Motor neuron (in vitro differentiated cells): ENCODE measurements around the gene TRIM51G. TPM values are rescaled to one million over a fixed set of nuclear protein-coding genes. Genes with fewer than 3 reads are reported as not detected.
"Not testable (repeated sequence)": the region's sequence is repeated elsewhere in the genome, so short reads cannot be mapped to it uniquely, and the experiment has no call there.

Experiments used
- ATAC-seq, 8 experiments: fragments of 200-7000 bp; cut with Tn5 transposase; replicated peaks in 6 of 8; 2 replicates each; pipeline ENCODE4 v1.8.0; 2021; ENCODE audit warnings: mild to moderate bottlenecking in 8 of 8, moderate library complexity in 8 of 8
- H3K27ac ChIP-seq, 2 donors: fragments of 250-450 bp; sonication (Bioruptor Pico); 2 replicates each; pipeline ENCODE4 v1.9.0; 2021; ENCODE audit warnings: antibody characterized with exemption in 2 of 2, mild to moderate bottlenecking in 2 of 2, moderate library complexity in 1 of 2
- H3K4me1 ChIP-seq, 2 donors: fragments of 250-450 bp; sonication (Bioruptor Pico); replicated peaks in 1 of 2; 2 replicates each; pipeline ENCODE4 v1.6.1; 2021; ENCODE audit warnings: antibody characterized with exemption in 2 of 2, mild to moderate bottlenecking in 2 of 2, moderate library complexity in 1 of 2
- H3K4me3 ChIP-seq, 5 donors: fragments of 250-450 bp; sonication (Bioruptor Pico); 2 replicates each; pipeline ENCODE4 v1.9.0; 2021; ENCODE audit warnings: antibody characterized with exemption in 5 of 5, mild to moderate bottlenecking in 5 of 5, moderate library complexity in 4 of 5
- WGBS, 10 experiments: fragments of 450-650 bp; shearing (Covaris generic); methylation state at CpG; one replicate each; pipeline ENCODE4 v1.0.0; 2022; 5-methylcytosine and 5-hydroxymethylcytosine counted together
- in situ Hi-C, 9 experiments: fragments of 400-800 bp; cut with MboI; loops; one replicate each; pipeline ENCODE4 v1.15.0; 2021; ENCODE audit warnings: low sequenced_read_pairs in 9 of 9, low pct_unique_long_range_greater_than_20kb in 2 of 9; ENCODE audit not compliant: unreplicated experiment in 9 of 9
- total RNA-seq, 8 experiments: library from RNA; unstranded; fragments of 300-600 nt; gene quantifications; 2 replicates each; pipeline versions ENCODE4 v1.2.3 to v1.2.4, GENCODE V29; 2022

TRIM51G gene
- total RNA-seq, result under 1 TPM in 1 of 8 experiments, not detected in 7; 0.28 TPM

GRCh38 chr11:48983785-48984184 lies at the start of gene TRIM51G:
Gene TRIM51G (minus strand): TSS chr11:48983885. CDS start chr11:48981695, 2,190 bp downstream.
- H3K27ac ChIP-seq, H3K4me3 ChIP-seq, in situ Hi-C loops, ATAC-seq, H3K4me1 ChIP-seq: not testable (repeated sequence)

- WGBS, 10 experiments, result 80% methylated on average over 1 of the region's 2 CpGs; no CpG with 5 or more reads in 9 of the 10 experiments
- in situ Hi-C loops, H3K27ac ChIP-seq, H3K4me3 ChIP-seq, ATAC-seq, H3K4me1 ChIP-seq: not testable (repeated sequence)
Measured at GRCh38 chr11:49028523-49028922, 44.8 kb upstream of the TRIM51G start, which contains the start of gene TRIM49B. Gene TRIM49B (plus strand): TSS chr11:49028823. CDS start chr11:49031600, 2,777 bp downstream.

GRCh38 chr11:48968592-48968991 lies 15.1 kb downstream of the TRIM51G start:
- H3K27ac ChIP-seq, ATAC-seq, in situ Hi-C loops, H3K4me3 ChIP-seq, H3K4me1 ChIP-seq: not testable (repeated sequence)
- WGBS, 10 experiments, result 74 to 90% (median 83%) methylated on average over 2 to 7 of the region's 25 CpGs; no CpG with 5 or more reads in 5 of the 10 experiments

GRCh38 chr11:48955315-48956049 lies 28.2 kb downstream of the TRIM51G start:
- ATAC-seq, in situ Hi-C loops: not testable (repeated sequence)
- no CpG with 5 or more reads among the region's 35 CpGs for WGBS, 10 experiments

GRCh38 chr11:48945796-48946195 lies 37.9 kb downstream of the TRIM51G start:
- H3K4me3 ChIP-seq, ATAC-seq, H3K27ac ChIP-seq, in situ Hi-C loops, H3K4me1 ChIP-seq: not testable (repeated sequence)
- 14 to 90% (median 73%) methylated on average over 1 to 7 of the region's 7 CpGs; no CpG with 5 or more reads in 3 of the 10 experiments for WGBS, 10 experiments

More at GRCh38 chr11:48955315-48956049, 28.2 kb downstream of the TRIM51G start:
- H3K27ac ChIP-seq, H3K4me1 ChIP-seq, H3K4me3 ChIP-seq: not testable (repeated sequence)

Other genes with a start within 250 kb of the TRIM51G start
- gene TRIM49B, start 44.9 kb upstream of the TRIM51G start, total RNA-seq, result under 1 TPM in 1 of 8 experiments, not detected in 7; 0.17 TPM
- under 1 TPM in 2 of 8 experiments, not detected in 6; 0.14 to 0.19 TPM for gene TRIM64C, start 75.2 kb upstream of the TRIM51G start, total RNA-seq
- 10 to 100 TPM in 1 of 8 experiments, 1 to 10 TPM in 6, under 1 TPM in 1; 0.97 to 28.1 (median 2.4) TPM for gene FOLH1, start 224.7 kb upstream of the TRIM51G start, total RNA-seq